OCI-LY3 (cell line): ENCODE data around the gene ALOX12B.

Experiments used
- H2AFZ ChIP-seq: fragments of 200-600, 300-600 bp; shearing (Covaris generic); 2 replicates; pipeline ENCODE4 v1.6.0; 2014; ENCODE audit warnings: antibody characterized with exemption, low read depth, low read length
- H3K27ac ChIP-seq: fragments of 200-600, 300-600 bp; sonication (generic); 2 replicates; pipeline ENCODE4 v1.5.1; 2014; ENCODE audit warnings: mild to moderate bottlenecking, low read length, moderate library complexity, mixed read lengths
- H3K27me3 ChIP-seq: fragments of 200-600, 300-600 bp; sonication (generic); 2 replicates; pipeline ENCODE4 v1.6.1; 2014; ENCODE audit warnings: low read depth, low read length, mixed read lengths
- H3K36me3 ChIP-seq: fragments of 200-600, 300-600 bp; sonication (generic); replicated peaks from 2 replicates; pipeline ENCODE3; 2014; ENCODE audit warnings: low read depth, low read length, mixed read lengths
- H3K4me1 ChIP-seq: fragments of 300-600, 200-600 bp; sonication (generic); 2 replicates; pipeline ENCODE4 v1.6.1; 2014; ENCODE audit warnings: low read length, mixed read lengths
- H3K4me2 ChIP-seq: fragments of 200-600, 300-600 bp; sonication (generic); 2 replicates; pipeline ENCODE4 v1.6.1; 2014; ENCODE audit warnings: low read length, mixed read lengths
- H3K4me3 ChIP-seq: fragments of 300-600, 200-600 bp; sonication (generic); 2 replicates; pipeline ENCODE4 v1.5.1; 2014; ENCODE audit warnings: antibody characterized with exemption, mild to moderate bottlenecking, low read length, moderate library complexity
- H3K79me2 ChIP-seq: fragments of 300-600, 200-600 bp; shearing (Covaris generic); 2 replicates; pipeline ENCODE4 v1.6.1; 2014; ENCODE audit warnings: mild to moderate bottlenecking, low read length, mixed read lengths
- H3K9ac ChIP-seq: fragments of 300-600, 200-600 bp; shearing (Covaris generic); 2 replicates; pipeline ENCODE4 v1.6.0; 2014; ENCODE audit warnings: mild to moderate bottlenecking, low read length, moderate library complexity
- H3K9me3 ChIP-seq: fragments of 200-600, 300-600 bp; shearing (Covaris generic); 2 replicates; pipeline ENCODE4 v1.6.1; 2014; ENCODE audit warnings: low read length, mixed read lengths; ENCODE audit not compliant: insufficient read depth
- H4K20me1 ChIP-seq: fragments of 200-600, 300-600 bp; sonication (generic); 2 replicates; pipeline ENCODE4 v1.6.1; 2016; ENCODE audit warnings: low read length, mixed read lengths; ENCODE audit not compliant: insufficient read depth
- EZH2phosphoT487 ChIP-seq: fragments of 200-600 bp; shearing (Covaris generic); IDR thresholded peaks from 2 replicates; pipeline ENCODE4 v1.6.1; 2018; ENCODE audit warnings: antibody characterized with exemption, mixed run types, low read depth
- TF ChIP-seq, protein P1 (sequence below): fragments of 200-600, 300-600 bp; sonication (generic); IDR thresholded peaks from 2 replicates; pipeline ENCODE4 v1.5.1; 2014; ENCODE audit warnings: antibody characterized with exemption, low read length, low read depth

ALOX12B gene

GRCh38 chr17:8122422-8122923, 35.0 kb upstream of the ALOX12B start:
- Histone ChIP-seq H3K27ac (no peak overlapping the region), H3K27me3 (no peaks in the 10 kb centered on the region), H3K36me3 (no peaks in the 10 kb centered on the region), H2AFZ (no peak overlapping the region), H3K79me2 (no peaks in the 10 kb centered on the region), H3K4me2 (peak overlapping the region; percentile 99), H3K4me3 (peak overlapping the region; percentile 100), H3K9ac (peak overlapping the region; percentile 80), H4K20me1 (no peaks in the 10 kb centered on the region), H3K9me3 (no peaks in the 10 kb centered on the region), H3K4me1 (peaks cover 19% of the 10 kb centered on the region)
- TF ChIP-seq, protein P1, sequence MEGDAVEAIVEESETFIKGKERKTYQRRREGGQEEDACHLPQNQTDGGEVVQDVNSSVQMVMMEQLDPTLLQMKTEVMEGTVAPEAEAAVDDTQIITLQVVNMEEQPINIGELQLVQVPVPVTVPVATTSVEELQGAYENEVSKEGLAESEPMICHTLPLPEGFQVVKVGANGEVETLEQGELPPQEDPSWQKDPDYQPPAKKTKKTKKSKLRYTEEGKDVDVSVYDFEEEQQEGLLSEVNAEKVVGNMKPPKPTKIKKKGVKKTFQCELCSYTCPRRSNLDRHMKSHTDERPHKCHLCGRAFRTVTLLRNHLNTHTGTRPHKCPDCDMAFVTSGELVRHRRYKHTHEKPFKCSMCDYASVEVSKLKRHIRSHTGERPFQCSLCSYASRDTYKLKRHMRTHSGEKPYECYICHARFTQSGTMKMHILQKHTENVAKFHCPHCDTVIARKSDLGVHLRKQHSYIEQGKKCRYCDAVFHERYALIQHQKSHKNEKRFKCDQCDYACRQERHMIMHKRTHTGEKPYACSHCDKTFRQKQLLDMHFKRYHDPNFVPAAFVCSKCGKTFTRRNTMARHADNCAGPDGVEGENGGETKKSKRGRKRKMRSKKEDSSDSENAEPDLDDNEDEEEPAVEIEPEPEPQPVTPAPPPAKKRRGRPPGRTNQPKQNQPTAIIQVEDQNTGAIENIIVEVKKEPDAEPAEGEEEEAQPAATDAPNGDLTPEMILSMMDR = no peak
- no peak for TF ChIP-seq EZH2phosphoT487

DNA sequence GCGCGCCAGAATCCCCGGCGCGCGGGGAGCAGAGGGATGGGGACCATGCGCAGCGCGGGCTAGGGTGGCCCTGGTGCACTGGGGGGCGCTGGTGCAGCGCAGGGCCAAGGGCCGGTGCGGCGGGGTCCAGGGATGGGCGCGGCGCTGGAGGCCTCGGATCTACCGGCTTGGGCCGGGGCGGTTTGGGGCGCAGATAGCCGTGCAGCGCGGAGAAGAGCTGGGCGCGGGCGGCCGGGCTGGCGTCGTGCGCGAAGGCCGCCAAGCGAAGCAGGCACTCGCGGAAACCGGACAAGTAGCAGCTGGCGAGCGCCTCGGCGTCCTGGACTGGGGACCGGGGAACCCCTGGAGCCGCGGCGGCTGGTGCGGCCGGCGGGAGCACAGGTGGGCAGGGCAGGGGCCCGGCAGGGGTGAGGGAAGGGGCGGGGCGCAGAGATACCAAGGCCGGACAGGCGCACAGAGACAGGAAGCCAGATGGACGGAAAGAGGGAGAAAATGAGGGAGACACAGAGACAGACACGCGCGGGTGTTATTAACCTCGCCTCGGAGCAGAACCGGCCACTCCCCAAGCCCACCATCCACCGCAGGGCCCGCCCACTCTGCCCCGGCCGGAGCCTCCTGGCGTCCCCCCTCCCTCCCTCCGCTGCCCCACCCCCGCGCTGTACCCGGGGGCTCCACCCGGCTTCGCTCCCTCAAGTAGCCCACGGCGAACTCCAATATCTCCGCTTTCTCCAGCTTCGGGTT, 34.3 kb upstream of the ALOX12B start:
- no peaks in the 10 kb centered on the region for H3K9me3 ChIP-seq
- no peaks in the 10 kb centered on the region for H3K27me3 ChIP-seq
- no peaks in the 10 kb centered on the region for H3K36me3 ChIP-seq
- H3K4me3 ChIP-seq = peak overlapping the region; percentile 100
- H3K79me2 ChIP-seq = no peaks in the 10 kb centered on the region
- peak overlapping the region; percentile 80 for H3K9ac ChIP-seq
- H3K4me1 ChIP-seq = peaks cover 17% of the 10 kb centered on the region
- no peaks in the 10 kb centered on the region for H4K20me1 ChIP-seq
- H3K27ac ChIP-seq = no peak overlapping the region
- TF ChIP-seq, protein P1 = peak; percentile 69
- TF ChIP-seq EZH2phosphoT487 = no peak
- peak overlapping the region; percentile 99 for H3K4me2 ChIP-seq
- peak overlapping the region; percentile 73; the same call in 1 of the 2 replicates for H2AFZ ChIP-seq

GRCh38 chr17:8121407-8121680, 33.8 kb upstream of the ALOX12B start:
- TF ChIP-seq EZH2phosphoT487 = no peak
- H3K27ac ChIP-seq = peak overlapping the region; percentile 79; the same call in 1 of the 2 replicates
- H2AFZ ChIP-seq = no peak overlapping the region
- no peaks in the 10 kb centered on the region for H3K36me3 ChIP-seq
- H3K9ac ChIP-seq = peak overlapping the region; percentile 80
- H3K79me2 ChIP-seq = no peaks in the 10 kb centered on the region
- peaks cover 16% of the 10 kb centered on the region for H3K4me1 ChIP-seq
- 0 out of 2 replicates have a peak, but pooled peaks cover under 1% of the 10 kb centered on the region for H3K27me3 ChIP-seq
- H3K9me3 ChIP-seq = no peaks in the 10 kb centered on the region
- H3K4me3 ChIP-seq = peak overlapping the region; percentile 100
- peak overlapping the region; percentile 99 for H3K4me2 ChIP-seq
- no peaks in the 10 kb centered on the region for H4K20me1 ChIP-seq

GRCh38 chr17:8120520-8121406, 33.2 kb upstream of the ALOX12B start:
- Histone ChIP-seq H3K9ac (peak overlapping the region; percentile 78), H3K4me2 (peak overlapping the region; percentile 99), H3K36me3 (no peaks in the 10 kb centered on the region), H3K27ac (peak overlapping the region; percentile 79), H4K20me1 (no peaks in the 10 kb centered on the region), H3K9me3 (no peaks in the 10 kb centered on the region), H3K79me2 (no peaks in the 10 kb centered on the region), H2AFZ (peak overlapping the region; percentile 24; the same call in 1 of the 2 replicates), H3K4me1 (peaks cover 16% of the 10 kb centered on the region), H3K27me3 (peaks cover 5% of the 10 kb centered on the region; the same call in 1 of the 2 replicates), H3K4me3 (peak overlapping the region; percentile 100)
- TF ChIP-seq, protein P1 = no peak; the same call in 1 of the 2 replicates
- TF ChIP-seq EZH2phosphoT487 = no peak
